HG03342 (cell line): ENCODE results near the gene PLAGL2.
"Not testable (repeated sequence)": the region's sequence is repeated elsewhere in the genome, so short reads cannot be mapped to it uniquely, and the experiment has no call there.

Experiments used
- ATAC-seq: cut with Tn5 transposase; IDR thresholded peaks from one replicate; pipeline ENCODE4 v1.9.1; 2021; ENCODE audit warnings: mild to moderate bottlenecking, moderate library complexity; ENCODE audit not compliant: unreplicated experiment

The PLAGL2 gene

GRCh38 chr20:32207626-32208498 is at the start of gene PLAGL2, which contains the start of gene POFUT1:
Gene PLAGL2 (minus strand): TSS chr20:32207743. CDS start chr20:32202178, 5,565 bp downstream.
Gene POFUT1 (plus strand): TSS chr20:32207880. CDS start chr20:32207942, 62 bp downstream.
- peak; percentile 86 for ATAC-seq

- no peak for ATAC-seq
Measured at GRCh38 chr20:32252189-32252588, 44.6 kb upstream of the PLAGL2 start.

- no peak for ATAC-seq
Measured at GRCh38 chr20:32251470-32251869, 43.9 kb upstream of the PLAGL2 start.

GRCh38 chr20:32249030-32249738 is 41.6 kb upstream of the PLAGL2 start:
- no peak for ATAC-seq

- no peak for ATAC-seq
Measured at GRCh38 chr20:32248043-32248442, 40.5 kb upstream of the PLAGL2 start.

- not testable (repeated sequence) for ATAC-seq
Measured at GRCh38 chr20:32246208-32246607, 38.7 kb upstream of the PLAGL2 start.

- no peak for ATAC-seq
Measured at GRCh38 chr20:32244959-32245358, 37.4 kb upstream of the PLAGL2 start.

GRCh38 chr20:32244150-32244823 is 36.7 kb upstream of the PLAGL2 start:
- no peak for ATAC-seq

GRCh38 chr20:32241807-32242206 is 34.3 kb upstream of the PLAGL2 start:
- ATAC-seq = no peak

- ATAC-seq = no peak
Measured at GRCh38 chr20:32240205-32240604, 32.7 kb upstream of the PLAGL2 start.

- no peak for ATAC-seq
Measured at GRCh38 chr20:32238483-32239425, 31.2 kb upstream of the PLAGL2 start.

GRCh38 chr20:32237419-32237818 is 29.9 kb upstream of the PLAGL2 start:
- no peak for ATAC-seq

- no peak for ATAC-seq
Measured at GRCh38 chr20:32236819-32237218, 29.3 kb upstream of the PLAGL2 start.

- ATAC-seq = no peak
Measured at GRCh38 chr20:32236048-32236533, 28.5 kb upstream of the PLAGL2 start.

- no peak for ATAC-seq
Measured at GRCh38 chr20:32235331-32236047, 27.9 kb upstream of the PLAGL2 start.

- ATAC-seq = no peak
Measured at GRCh38 chr20:32234135-32234808, 26.7 kb upstream of the PLAGL2 start.

GRCh38 chr20:32233286-32233685 is 25.7 kb upstream of the PLAGL2 start:
- ATAC-seq = no peak

- no peak for ATAC-seq
Measured at GRCh38 chr20:32232326-32232886, 24.9 kb upstream of the PLAGL2 start.

GRCh38 chr20:32231847-32232246 is 24.3 kb upstream of the PLAGL2 start:
- ATAC-seq = no peak
